ENCODE measurements around the gene MPDU1. TPM values are rescaled to one million over a fixed set of nuclear protein-coding genes. Genes with fewer than 3 reads are reported as not detected.

Gene MPDU1
- polyA plus RNA-seq, 1 donor (not counting 4 experiments of a cell fraction or from before 2014, with no cell fraction given): 57.8 TPM

- H3K79me2 ChIP-seq (ENCODE audit: control insufficient read depth, insufficient read depth, low read length): peaks cover 66% of the 10 kb centered on the region
- H4K20me1 ChIP-seq (ENCODE audit: control insufficient read depth, extremely low read depth, insufficient read depth, low read length): peaks cover 3% of the 10 kb centered on the region
- H3K9me3 ChIP-seq (ENCODE audit: control insufficient read depth, low read depth, low read length): no peaks in the 10 kb centered on the region
- no peak overlapping the region for H2AFZ ChIP-seq (ENCODE audit: control insufficient read depth, low read length)
- H3K9ac ChIP-seq (ENCODE audit: control insufficient read depth, extremely low read depth, insufficient read depth, low read length): no peak overlapping the region
- no peak overlapping the region for H3K27ac ChIP-seq (ENCODE audit: control insufficient read depth, insufficient read depth, low read length)
- H3K4me3 ChIP-seq (ENCODE audit: control insufficient read depth in 2 of 3, extremely low read depth in 1 of 3, insufficient read depth in 2 of 3, low read depth in 1 of 3, low read length in 3 of 3): peak overlapping the region in 2 of 3 experiments; percentile 2
- FAIRE-seq (no peak), DNase-seq (ENCODE audit: low read depth, low spot score) (no peak)
- TF ChIP-seq EZH2 (IDR thresholded peaks at IDR 0.05; ENCODE audit: low read length): no peak
- TF ChIP-seq CTCF (optimal IDR thresholded peaks at IDR 0.05 in 1 of 3, IDR thresholded peaks at IDR 0.05 in 1 of 3, conservative IDR thresholded peaks at IDR 0.05 in 1 of 3; ENCODE audit: extremely low read depth in 1 of 3, insufficient read depth in 2 of 3, low read length in 3 of 3): no peak
- dilution Hi-C loops (cut with MboI; ENCODE audit: extremely low pct_ligation_motif_present, low sequenced_read_pairs): no loop called here
- peaks cover 20% of the 10 kb centered on the region for H3K4me1 ChIP-seq (ENCODE audit: control insufficient read depth, extremely low read depth, insufficient read depth, low read length)
- H3K4me2 ChIP-seq (ENCODE audit: control insufficient read depth, extremely low read depth, insufficient read depth, low read depth, low read length): peak overlapping the region; percentile 4
- no peaks in the 10 kb centered on the region for H3K9me1 ChIP-seq (ENCODE audit: control insufficient read depth, extremely low read depth, insufficient read depth, low read length)
- peaks cover 0 to 9% of the 10 kb centered on the region in 2 experiments for H3K36me3 ChIP-seq (ENCODE audit: control insufficient read depth in 2 of 2, extremely low read depth in 1 of 2, insufficient read depth in 2 of 2, low read length in 2 of 2)
- no peaks in the 10 kb centered on the region for H3K27me3 ChIP-seq (ENCODE audit: control insufficient read depth, extremely low read depth, insufficient read depth, low read length)
Measured at GRCh38 chr17:7612294-7612640, 28.6 kb downstream of the MPDU1 start.

GRCh38 chr17:7613769-7614424 is 30.2 kb downstream of the MPDU1 start:
- Histone ChIP-seq H3K27me3 (ENCODE audit: control insufficient read depth, extremely low read depth, insufficient read depth, low read length) (no peaks in the 10 kb centered on the region), H3K9me3 (ENCODE audit: control insufficient read depth, low read depth, low read length) (no peaks in the 10 kb centered on the region), H3K9ac (ENCODE audit: control insufficient read depth, extremely low read depth, insufficient read depth, low read length) (peak overlapping the region; percentile 87), H3K9me1 (ENCODE audit: control insufficient read depth, extremely low read depth, insufficient read depth, low read length) (no peaks in the 10 kb centered on the region), H3K79me2 (ENCODE audit: control insufficient read depth, insufficient read depth, low read length) (peaks cover 53% of the 10 kb centered on the region), H2AFZ (ENCODE audit: control insufficient read depth, low read length) (peak overlapping the region; percentile 25), H3K4me1 (ENCODE audit: control insufficient read depth, extremely low read depth, insufficient read depth, low read length) (peaks cover 20% of the 10 kb centered on the region), H3K4me3 (ENCODE audit: control insufficient read depth in 2 of 3, extremely low read depth in 1 of 3, insufficient read depth in 2 of 3, low read depth in 1 of 3, low read length in 3 of 3) (peak overlapping the region; percentile 61 to 88 (median 81)), H4K20me1 (ENCODE audit: control insufficient read depth, extremely low read depth, insufficient read depth, low read length) (peaks cover 3% of the 10 kb centered on the region), H3K36me3 (ENCODE audit: control insufficient read depth in 2 of 2, extremely low read depth in 1 of 2, insufficient read depth in 2 of 2, low read length in 2 of 2) (peaks cover 0 to 9% of the 10 kb centered on the region in 2 experiments), H3K4me2 (ENCODE audit: control insufficient read depth, extremely low read depth, insufficient read depth, low read depth, low read length) (peak overlapping the region; percentile 99), H3K27ac (ENCODE audit: control insufficient read depth, insufficient read depth, low read length) (peak overlapping the region; percentile 87)
- DNase-seq (ENCODE audit: low read depth, low spot score) (no peak), FAIRE-seq (peak; percentile 67)
- TF ChIP-seq EZH2 (IDR thresholded peaks at IDR 0.05; ENCODE audit: low read length) (no peak), CTCF (optimal IDR thresholded peaks at IDR 0.05 in 1 of 3, IDR thresholded peaks at IDR 0.05 in 1 of 3, conservative IDR thresholded peaks at IDR 0.05 in 1 of 3; ENCODE audit: extremely low read depth in 1 of 3, insufficient read depth in 2 of 3, low read length in 3 of 3) (peak in 1 of 3 experiments; percentile 43)
- dilution Hi-C loops (cut with MboI; ENCODE audit: extremely low pct_ligation_motif_present, low sequenced_read_pairs): no loop called here

All from keratinocyte (primary cell).